Gastrocnemius medialis (tissue), 4 donors: ENCODE measurements around the gene UPB1. TPM values are rescaled to one million over a fixed set of nuclear protein-coding genes. Genes with fewer than 3 reads are reported as not detected.
"Not testable (repeated sequence)": the region's sequence is repeated elsewhere in the genome, so short reads cannot be mapped to it uniquely, and the experiment has no call there.

Source experiments
- ATAC-seq, 2 donors: fragments of 150-250 bp; one replicate each; pipeline ENCODE4 v1.9.1; 2016
- DNase-seq, 2 donors: peaks; one replicate each; pipeline ENCODE4 v3.0.0-alpha.2; 2019
- H3K27ac ChIP-seq, 4 donors: fragments of 200-600 bp; sonication (generic); 1 replicate in 1 of 4; 2 replicates in 3 of 4; pipeline ENCODE4 v1.5.1; 2016 to 2018; ENCODE audit warnings: mild to moderate bottlenecking in 2 of 4, moderate library complexity in 1 of 4
- H3K27me3 ChIP-seq, 3 donors: fragments of 200-600 bp; sonication (generic) in 2 of 3; 1 replicate in 1 of 3; 2 replicates in 2 of 3; pipeline versions ENCODE4 v1.5.1 to v1.6.0; 2016 to 2019; ENCODE audit warnings: mild to moderate bottlenecking in 1 of 3, moderate library complexity in 1 of 3
- H3K36me3 ChIP-seq, 2 donors: fragments of 200-600 bp; sonication (generic) in 1 of 2; one replicate each; pipeline ENCODE4 v1.5.1; 2017 to 2018
- H3K4me1 ChIP-seq, 2 donors: fragments of 200-600 bp; sonication (generic) in 1 of 2; one replicate each; pipeline ENCODE4 v1.5.1; 2016 to 2017; ENCODE audit warnings: mild to moderate bottlenecking in 2 of 2
- H3K4me3 ChIP-seq, 4 donors: fragments of 200-600 bp; sonication (generic) in 3 of 4; 1 replicate in 1 of 4; 2 replicates in 3 of 4; pipeline ENCODE4 v1.5.1; 2016 to 2019; ENCODE audit warnings: mild to moderate bottlenecking in 2 of 4
- H3K9me3 ChIP-seq, 3 donors: fragments of 200-600 bp; sonication (generic) in 2 of 3; 1 replicate in 1 of 3; 2 replicates in 2 of 3; pipeline ENCODE4 v1.5.1; 2016 to 2019
- CTCF ChIP-seq, 5 experiments: fragments of 450-650 bp in 3 of 5; fragments of 200-600 bp in 2 of 5; sonication (generic) in 2 of 5; IDR thresholded peaks in 4 of 5; conservative IDR thresholded peaks in 1 of 5; 1 replicate in 4 of 5; 2 replicates in 1 of 5; pipeline ENCODE4 v1.5.1; 2016 to 2019; ENCODE audit warnings: antibody characterized with exemption in 5 of 5, mild to moderate bottlenecking in 3 of 5, moderate library complexity in 3 of 5
- POLR2A ChIP-seq, 2 donors: fragments of 450-650 bp; IDR thresholded peaks; one replicate each; pipeline ENCODE4 v1.6.1; 2017; ENCODE audit warnings: antibody characterized with exemption in 2 of 2, mild to moderate bottlenecking in 2 of 2, moderate library complexity in 2 of 2
- in situ Hi-C, 4 donors: fragments of 200-750 bp; cut with MboI; loops; one replicate each; pipeline versions ENCODE4 v1.15.0 to v1.8.0; 2017; ENCODE audit warnings: low sequenced_read_pairs in 4 of 4
- intact Hi-C: fragments of 100-400 bp; cut with DNase I; formaldehyde crosslinking; loops from one replicate; pipeline ENCODE4 v1.15.1; 2023; ENCODE audit warnings: low total_unique reads
- total RNA-seq, 4 donors: library from RNA; depleted of rRNA; stranded (reverse); fragments of >200 nt; gene quantifications; one replicate each; pipeline versions ENCODE4 v1.1.0 to v1.2.3, GENCODE V29; 2016

UPB1 gene
- total RNA-seq, 4 donors from 2014 or later = 0.20 to 0.25 (median 0.22) TPM

- no peaks in the 10 kb centered on the region for H3K36me3 ChIP-seq
- H3K9me3 ChIP-seq = no peaks in the 10 kb centered on the region
- intact Hi-C loops (loop anchor here (2.0 to 10.0 kb wide), 2 partner anchors 103 to 201 kb away; no protein-coding TSS in a partner anchor), in situ Hi-C loops (loop anchor here in 3 of 4 donors (5.0 to 10.0 kb wide), 3 partner anchors 101 to 201 kb away; partner anchors contain the start of gene ADORA2A (in 1 of the 3))
- ATAC-seq (no peak), DNase-seq (no peak)
- no peak overlapping the region for H3K27ac ChIP-seq
- no peak overlapping the region for H3K4me3 ChIP-seq
- peaks cover 4 to 7% of the 10 kb centered on the region in 2 donors for H3K4me1 ChIP-seq
- no peak for TF ChIP-seq POLR2A (IDR thresholded peaks at IDR 0.05)
- TF ChIP-seq CTCF (IDR thresholded peaks at IDR 0.05 in 4 of 5, conservative IDR thresholded peaks at IDR 0.05 in 1 of 5) = no peak
- no peaks in the 10 kb centered on the region for H3K27me3 ChIP-seq
Observed at GRCh38 chr22:24526191-24526590, 31.1 kb downstream of the UPB1 start.

- Histone ChIP-seq H3K9me3 (no peaks in the 10 kb centered on the region), H3K27me3 (no peaks in the 10 kb centered on the region), H3K4me3 (no peak overlapping the region), H3K4me1 (peaks cover 0 to 7% of the 10 kb centered on the region in 2 donors), H3K27ac (no peak overlapping the region), H3K36me3 (no peaks in the 10 kb centered on the region)
- DNase-seq = no peak
- in situ Hi-C loops (loop anchor here in 3 of 4 donors (5.0 to 10.0 kb wide), 3 partner anchors 105 to 205 kb away; partner anchors contain the start of gene ADORA2A (in 1 of the 3)), intact Hi-C loops (loop anchor here (10.0 kb wide), 1 partner anchor 205 kb away; no protein-coding TSS in a partner anchor)
- no peak for TF ChIP-seq CTCF (IDR thresholded peaks at IDR 0.05 in 4 of 5, conservative IDR thresholded peaks at IDR 0.05 in 1 of 5)
- no peak for TF ChIP-seq POLR2A (IDR thresholded peaks at IDR 0.05)
- no peak for ATAC-seq
Observed at GRCh38 chr22:24529898-24530297, 34.8 kb downstream of the UPB1 start.

- H3K27me3 ChIP-seq, H3K4me1 ChIP-seq, H3K9me3 ChIP-seq, intact Hi-C loops, H3K36me3 ChIP-seq, H3K27ac ChIP-seq, in situ Hi-C loops, H3K4me3 ChIP-seq: not testable (repeated sequence)
- ATAC-seq (peak in 1 of 2 donors; percentile 82), DNase-seq (peak in 1 of 2 donors; percentile 42)
Observed at GRCh38 chr22:24530968-24531367, 35.8 kb downstream of the UPB1 start.

GRCh38 chr22:24532075-24532474 is 36.9 kb downstream of the UPB1 start:
- Histone ChIP-seq H3K36me3 (no peaks in the 10 kb centered on the region), H3K4me3 (no peak overlapping the region), H3K27me3 (no peaks in the 10 kb centered on the region), H3K27ac (no peak overlapping the region), H3K4me1 (peaks cover 0 to 8% of the 10 kb centered on the region in 2 donors), H3K9me3 (no peaks in the 10 kb centered on the region)
- DNase-seq (no peak), ATAC-seq (no peak)
- in situ Hi-C loops (no loop called here), intact Hi-C loops (no loop called here)
- TF ChIP-seq POLR2A (IDR thresholded peaks at IDR 0.05) (no peak), CTCF (IDR thresholded peaks at IDR 0.05 in 4 of 5, conservative IDR thresholded peaks at IDR 0.05 in 1 of 5) (no peak)

- ATAC-seq (no peak), DNase-seq (no peak)
- Histone ChIP-seq H3K4me3 (no peak overlapping the region), H3K27ac (no peak overlapping the region), H3K4me1 (peaks cover 7 to 19% of the 10 kb centered on the region in 2 donors), H3K36me3 (peaks cover 0 to 5% of the 10 kb centered on the region in 2 donors), H3K9me3 (no peaks in the 10 kb centered on the region), H3K27me3 (no peaks in the 10 kb centered on the region)
- in situ Hi-C loops (no loop called here), intact Hi-C loops (no loop called here)
- no peak for TF ChIP-seq CTCF (IDR thresholded peaks at IDR 0.05 in 4 of 5, conservative IDR thresholded peaks at IDR 0.05 in 1 of 5)
- no peak for TF ChIP-seq POLR2A (IDR thresholded peaks at IDR 0.05)
Observed at GRCh38 chr22:24535348-24535747, 40.2 kb downstream of the UPB1 start.
